Ovary (tissue), 9 donors: ENCODE measurements around the gene NR3C1. TPM values are rescaled to one million over a fixed set of nuclear protein-coding genes. Genes with fewer than 3 reads are reported as not detected.

Experiments used
- DNase-seq, 5 donors: peaks; one replicate each; pipeline ENCODE4 v3.0.0-alpha.2; 2019 to 2020
- H3K27ac ChIP-seq, 2 donors: fragments of 200-600 bp; one replicate each; pipeline versions ENCODE4 v1.5.1 to v1.8.0; 2019 to 2022
- H3K27me3 ChIP-seq: fragments of 200-600 bp; one replicate; pipeline ENCODE4 v1.8.0; 2022
- H3K36me3 ChIP-seq: fragments of 200-600 bp; sonication (generic); one replicate; pipeline ENCODE4 v1.5.1; 2019
- H3K4me1 ChIP-seq: one replicate; pipeline ENCODE4 v1.8.1; 2013; ENCODE audit warnings: mild to moderate bottlenecking, moderate library complexity; ENCODE audit not compliant: insufficient read depth
- H3K4me3 ChIP-seq: fragments of 200-600 bp; sonication (generic); one replicate; pipeline ENCODE4 v1.5.1; 2017
- H3K9me3 ChIP-seq, 2 donors: fragments of 200-600 bp in 1 of 2; sonication (generic) in 1 of 2; one replicate each; pipeline versions ENCODE4 v1.5.1 to v1.8.1; 2013 to 2019; ENCODE audit warnings: mild to moderate bottlenecking in 1 of 2, moderate library complexity in 1 of 2
- CTCF ChIP-seq, 3 donors: fragments of 450-650 bp in 2 of 3; fragments of 200-600 bp in 1 of 3; IDR thresholded peaks; one replicate each; pipeline versions ENCODE4 v1.5.1 to v1.8.0; 2016 to 2022; ENCODE audit warnings: antibody characterized with exemption in 3 of 3, mild to moderate bottlenecking in 1 of 3
- EP300 ChIP-seq: sonication (generic); formaldehyde crosslinking; IDR thresholded peaks from one replicate; pipeline ENCODE4 v1.6.1; 2017; ENCODE audit warnings: antibody characterized with exemption
- POLR2A ChIP-seq: fragments of 450-650 bp; IDR thresholded peaks from one replicate; pipeline ENCODE4 v1.6.1; 2017; ENCODE audit warnings: antibody characterized with exemption, mild to moderate bottlenecking, moderate library complexity
- WGBS, 3 donors: extraction: QIAGEN DNeasy Blood & Tissue Kit in 1 of 3; methylation state at CpG; one replicate each; pipeline versions ENCODE4 v1.1.5 to v1.1.7; 2013 to 2017; 5-methylcytosine and 5-hydroxymethylcytosine counted together
- intact Hi-C, 4 donors: fragments of 100-400 bp; cut with DNase I; formaldehyde crosslinking; loops; one replicate each; pipeline versions ENCODE4 v1.11.0 to v1.15.1; 2022 to 2023
- polyA plus RNA-seq, 2 donors: library from polyadenylated mRNA; stranded (reverse); fragments of 200-250 nt in 1 of 2; fragments of 350-450 nt in 1 of 2; fragmentation: Illumina TruSeq in 1 of 2; extraction: RNeasy Lipid Tissue Mini Kit (QIAGEN cat#74804) in 1 of 2; gene quantifications; one replicate each; pipeline ENCODE4 v1.2.3, GENCODE V29; 2013 to 2014
- total RNA-seq, 7 donors: library from RNA; depleted of rRNA in 2 of 7; stranded (reverse); fragments of >200 nt in 2 of 7; fragmentation: NEBNext Ultra II Directional in 3 of 7; extraction: Animal tissue kit (Norgen Biotek cat#: 25700) in 3 of 7; gene quantifications; one replicate each; pipeline versions ENCODE4 v1.1.0 to v1.2.4, GENCODE V29; 2016 to 2023
- donor health status: DM: no; HTN: no; CAD: no; lungs with moderate emphysema.
- donor health status: DM: no; HTN: no; CAD: no.
- donor health status: Bipolar disorder and iron deficiency.
- donor health status: DM: yes; HTN: yes; CAD: no.
- donor health status: DM: no; HTN: no; CAD: no.
- donor health status: DM: yes; HTN: yes; CAD: no.

The NR3C1 gene
- total and polyA plus RNA-seq, 9 donors, result 15.5 to 54.3 (median 38.4) TPM

- intact Hi-C loops, result no loop called here
- no peak overlapping the region for H3K27ac ChIP-seq
- no peak for DNase-seq
Measured at GRCh38 chr5:143314659-143315058, 88.8 kb downstream of the NR3C1 start.

GRCh38 chr5:143314099-143314498 lies 89.4 kb downstream of the NR3C1 start:
- Histone ChIP-seq H3K9me3 (no peaks in the 10 kb centered on the region), H3K27ac (no peak overlapping the region), H3K4me1 (peaks cover 4% of the 10 kb centered on the region), H3K4me3 (no peak overlapping the region), H3K36me3 (no peaks in the 10 kb centered on the region), H3K27me3 (no peaks in the 10 kb centered on the region)
- TF ChIP-seq EP300, result no peak
- no peak for TF ChIP-seq CTCF (IDR thresholded peaks at IDR 0.05)
- no peak for TF ChIP-seq POLR2A
- intact Hi-C loops, result no loop called here
- DNase-seq, result no peak
- 34 to 74% (median 67%) methylated on average over 1 of the region's 1 CpG for WGBS, 3 donors

More at GRCh38 chr5:143314659-143315058, 88.8 kb downstream of the NR3C1 start:
- H3K4me1 ChIP-seq, result peaks cover 4% of the 10 kb centered on the region
- no peaks in the 10 kb centered on the region for H3K27me3 ChIP-seq
- no peaks in the 10 kb centered on the region for H3K36me3 ChIP-seq
- TF ChIP-seq EP300, result no peak
- no peak for TF ChIP-seq CTCF (IDR thresholded peaks at IDR 0.05)
- TF ChIP-seq POLR2A, result no peak
- H3K4me3 ChIP-seq, result no peak overlapping the region
- no peaks in the 10 kb centered on the region for H3K9me3 ChIP-seq

- no peaks in the 10 kb centered on the region for H3K36me3 ChIP-seq
- TF ChIP-seq POLR2A (no peak), CTCF (IDR thresholded peaks at IDR 0.05) (no peak), EP300 (no peak)
- no peak overlapping the region for H3K27ac ChIP-seq
- no peaks in the 10 kb centered on the region for H3K27me3 ChIP-seq
- H3K4me3 ChIP-seq, result no peak overlapping the region
- WGBS, 3 donors, result 32 to 36% (median 35%) methylated on average over 1 of the region's 1 CpG
- DNase-seq, result no peak
- peaks cover 4% of the 10 kb centered on the region for H3K4me1 ChIP-seq
- intact Hi-C loops, result no loop called here
- H3K9me3 ChIP-seq, result no peaks in the 10 kb centered on the region
Measured at GRCh38 chr5:143313298-143313852, 90.1 kb downstream of the NR3C1 start.

GRCh38 chr5:143312822-143313221 lies 90.7 kb downstream of the NR3C1 start:
- H3K27me3 ChIP-seq, result no peaks in the 10 kb centered on the region
- TF ChIP-seq CTCF (IDR thresholded peaks at IDR 0.05) (no peak), EP300 (no peak), POLR2A (no peak)
- intact Hi-C loops, result no loop called here
- peaks cover 4% of the 10 kb centered on the region for H3K4me1 ChIP-seq
- H3K9me3 ChIP-seq, result no peaks in the 10 kb centered on the region
- no peak for DNase-seq
- no peaks in the 10 kb centered on the region for H3K36me3 ChIP-seq
- H3K27ac ChIP-seq, result no peak overlapping the region
- 97 to 99% (median 99%) methylated on average over 2 of the region's 2 CpGs for WGBS, 3 donors
- H3K4me3 ChIP-seq, result no peak overlapping the region
